GM18907 (cell line): ENCODE results near the gene DOCK11.

Source experiments
- ATAC-seq: cut with Tn5 transposase; IDR thresholded peaks from one replicate; pipeline ENCODE4 v1.9.1; 2021; ENCODE audit warnings: mild to moderate bottlenecking, moderate library complexity; ENCODE audit not compliant: unreplicated experiment

Gene DOCK11

GRCh38 chrX:118623062-118623461, 127.4 kb downstream of the DOCK11 start:
- ATAC-seq = no peak

- no peak for ATAC-seq
These were observed 130.7 kb downstream of the DOCK11 start for GRCh38 chrX:118626346-118626745.

GRCh38 chrX:118627084-118627758, 131.6 kb downstream of the DOCK11 start:
- no peak for ATAC-seq

DNA sequence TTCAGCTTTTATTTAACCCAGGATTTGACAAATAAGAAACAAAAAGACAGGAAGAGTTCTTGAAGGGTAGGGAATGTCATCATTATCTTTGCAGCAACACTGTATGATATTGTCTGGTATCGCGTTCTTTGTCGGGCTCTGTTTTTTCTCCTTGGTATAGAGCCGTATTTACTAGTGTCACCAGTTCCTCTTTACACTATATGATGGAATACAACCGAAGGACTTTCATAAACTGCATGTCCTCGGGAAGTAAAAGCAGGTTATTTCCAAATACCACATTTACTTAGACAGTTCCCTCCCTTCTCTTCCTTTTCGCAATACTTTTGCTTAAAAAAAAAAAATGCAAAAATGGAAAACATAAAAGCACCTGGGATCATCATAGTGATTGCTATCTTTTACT, 135.2 kb downstream of the DOCK11 start:
- no peak for ATAC-seq

GRCh38 chrX:118631586-118631985, 136.0 kb downstream of the DOCK11 start:
- peak; percentile 51 for ATAC-seq

- no peak for ATAC-seq
These were observed 137.2 kb downstream of the DOCK11 start for GRCh38 chrX:118632862-118633261.

DNA sequence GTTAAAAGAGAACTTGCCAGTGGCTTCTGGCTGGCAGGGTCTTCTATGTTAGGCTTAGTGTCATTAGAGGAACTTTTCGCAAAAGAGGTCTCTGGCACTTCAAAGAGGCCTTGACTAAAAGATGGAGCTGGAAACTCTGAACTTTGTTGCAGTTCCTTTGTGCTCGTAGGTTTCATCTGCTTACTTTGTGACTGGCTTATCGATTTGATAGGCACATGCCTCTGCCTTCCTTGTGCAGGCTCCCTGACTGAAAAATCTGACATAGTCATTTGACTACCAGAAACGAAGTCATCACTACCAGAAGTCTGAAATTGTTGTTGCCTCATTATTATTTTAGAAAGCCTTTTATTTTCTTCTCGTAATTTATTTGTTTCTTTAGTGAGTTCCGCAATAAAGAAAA, 137.9 kb downstream of the DOCK11 start:
- no peak for ATAC-seq

DNA sequence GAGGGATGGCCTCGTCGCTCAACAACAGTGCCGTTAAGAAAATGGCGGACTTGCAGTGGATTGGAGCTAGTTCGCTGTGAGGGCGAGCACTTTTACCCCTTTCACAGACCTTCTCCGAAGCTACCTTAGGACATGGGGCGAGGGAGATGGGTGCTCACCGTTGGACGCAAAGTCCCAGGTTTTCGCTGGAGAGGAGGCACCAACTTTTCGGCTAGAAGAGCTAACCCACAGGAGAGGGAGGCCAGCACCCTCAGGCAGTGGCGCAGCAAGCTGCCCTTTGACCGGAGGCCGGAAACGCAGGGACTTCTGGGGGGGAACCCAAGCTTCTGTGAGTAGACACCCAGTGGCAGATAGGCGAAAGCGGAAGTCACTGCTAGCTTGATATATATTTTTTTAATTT, 138.7 kb downstream of the DOCK11 start:
- no peak for ATAC-seq

DNA sequence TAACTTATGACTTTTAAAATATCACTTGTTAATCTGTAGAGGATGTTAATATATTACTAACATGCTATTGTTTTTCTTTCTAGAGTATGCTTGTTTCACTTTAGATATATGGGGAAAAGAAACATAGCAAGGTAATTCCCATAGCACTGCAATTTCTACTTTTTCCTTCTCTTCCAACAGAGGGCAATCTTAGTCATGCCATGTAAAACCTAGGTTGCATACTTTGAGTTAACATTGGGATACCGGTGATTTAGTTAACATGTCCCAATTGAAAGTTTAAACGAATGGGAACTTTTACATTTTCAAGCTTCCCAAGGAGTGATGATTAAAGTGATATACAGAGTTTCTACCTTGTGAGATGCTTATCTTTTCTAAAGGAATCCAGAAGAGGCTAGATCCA, 142.4 kb downstream of the DOCK11 start:
- ATAC-seq = no peak

GRCh38 chrX:118644378-118644777, 148.8 kb downstream of the DOCK11 start:
- no peak for ATAC-seq

DNA sequence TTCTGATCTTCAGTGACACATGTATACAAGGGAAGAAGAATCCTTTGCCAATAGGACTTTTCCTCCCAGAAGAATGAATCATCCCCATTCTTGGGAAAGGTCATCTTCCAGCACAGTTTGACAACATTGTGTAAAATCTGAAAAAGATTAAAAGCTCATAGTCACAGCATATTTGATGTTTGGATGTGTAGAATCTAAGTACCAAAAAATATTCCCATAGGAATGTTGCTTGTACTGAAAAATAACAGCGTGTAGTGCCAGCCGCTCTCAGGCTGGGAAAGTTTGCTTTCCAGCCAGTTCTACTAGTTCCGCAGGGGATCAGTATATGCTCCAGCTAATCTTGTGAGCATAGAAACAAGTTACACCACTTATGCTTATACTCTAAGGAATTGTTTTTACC, 157.1 kb downstream of the DOCK11 start:
- ATAC-seq = no peak

GRCh38 chrX:118654331-118654730, 158.7 kb downstream of the DOCK11 start:
- no peak for ATAC-seq

DNA sequence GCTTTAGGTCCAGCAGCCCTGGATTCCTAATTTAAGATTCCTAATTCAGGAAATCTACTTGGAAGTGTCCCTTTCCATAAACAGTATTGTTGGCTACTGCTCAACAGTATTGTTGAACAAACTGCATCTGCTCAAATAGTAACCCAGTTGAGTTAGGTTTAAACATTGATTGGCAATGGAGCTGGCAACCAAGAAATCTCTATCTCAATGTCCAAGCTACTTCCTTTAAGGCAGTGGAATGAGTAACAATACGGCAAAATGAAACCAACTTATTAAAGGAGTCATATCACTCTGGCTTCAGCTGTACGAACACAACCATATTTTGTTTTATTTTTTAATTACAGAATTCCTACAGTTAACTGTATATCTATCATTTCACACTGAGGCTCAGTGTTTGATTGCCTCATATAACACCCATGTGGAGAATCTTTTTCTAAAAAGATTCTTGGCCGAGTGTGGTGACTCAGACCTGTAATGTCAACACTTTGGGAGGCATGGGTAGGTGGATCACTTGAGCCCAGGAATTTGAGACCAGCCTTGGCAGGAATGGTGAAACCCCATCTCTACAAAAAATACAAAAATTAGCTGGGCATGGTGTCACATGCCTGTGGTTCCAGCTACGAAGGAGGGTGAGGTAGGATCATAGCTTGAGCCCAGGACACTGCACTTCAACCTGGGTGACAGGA, 160.1 kb downstream of the DOCK11 start:
- no peak for ATAC-seq

DNA sequence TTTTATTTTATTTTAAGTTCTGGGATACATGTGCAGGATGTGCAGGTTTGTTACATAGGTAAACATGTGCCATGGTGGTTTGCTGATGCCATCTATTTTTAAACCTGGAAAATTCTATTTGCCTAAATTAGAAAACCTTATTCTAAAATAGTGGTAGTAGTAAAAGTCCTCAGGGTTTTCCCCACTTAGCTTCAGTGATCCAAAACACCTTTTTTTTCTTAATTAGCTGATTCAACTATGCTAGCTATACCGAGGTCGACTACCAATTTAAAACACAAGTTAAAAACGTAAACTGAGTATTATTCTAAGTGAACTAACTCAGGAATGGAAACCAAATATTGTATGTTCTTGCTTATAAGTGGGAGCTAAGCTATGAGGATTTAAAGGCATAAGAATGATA, 161.8 kb downstream of the DOCK11 start:
- ATAC-seq = no peak

DNA sequence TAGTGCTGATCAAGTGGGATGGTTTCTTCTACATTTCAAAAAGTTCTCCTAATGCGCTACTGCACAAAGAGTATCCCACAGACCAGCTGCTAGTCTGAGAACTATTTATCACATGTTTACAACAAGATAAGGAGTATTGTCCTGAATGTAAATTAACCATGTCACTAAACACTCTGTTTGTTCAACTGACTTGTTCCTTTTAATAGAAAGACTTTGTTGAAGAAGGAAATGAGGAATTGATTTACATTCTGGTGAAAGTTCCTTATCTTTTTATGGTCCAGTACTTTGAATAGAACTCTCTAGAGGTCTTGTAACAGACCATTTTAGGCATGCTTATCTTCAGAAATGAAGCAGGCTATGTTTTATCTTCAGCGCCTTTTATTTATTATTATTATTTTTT, 164.5 kb downstream of the DOCK11 start:
- ATAC-seq = no peak

GRCh38 chrX:118665204-118665603, 169.6 kb downstream of the DOCK11 start:
- ATAC-seq = no peak

- no peak for ATAC-seq
These were observed 170.9 kb downstream of the DOCK11 start for GRCh38 chrX:118666521-118666920.

- ATAC-seq = no peak
These were observed 173.8 kb downstream of the DOCK11 start for GRCh38 chrX:118669435-118669834.

- no peak for ATAC-seq
These were observed 179.8 kb downstream of the DOCK11 start for GRCh38 chrX:118675326-118675965.

DNA sequence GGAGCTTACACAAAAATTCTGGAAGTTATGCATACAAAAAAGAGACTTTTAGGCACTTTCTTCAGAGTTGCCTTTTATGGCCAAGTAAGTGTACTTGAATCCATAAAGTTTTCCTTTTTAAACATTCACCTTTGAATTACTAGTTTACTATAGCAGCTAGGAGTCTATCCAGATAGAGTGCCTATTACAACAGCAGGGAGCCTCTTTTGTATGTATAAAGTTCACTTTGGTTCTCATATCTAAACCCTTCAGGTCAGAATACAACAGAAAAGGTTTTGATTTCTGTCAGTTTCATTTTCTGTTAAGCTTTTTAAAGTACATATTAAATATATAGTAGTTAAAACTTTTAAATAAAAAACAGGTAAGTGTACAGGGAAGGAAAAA, 180.3 kb downstream of the DOCK11 start:
- ATAC-seq = no peak

DNA sequence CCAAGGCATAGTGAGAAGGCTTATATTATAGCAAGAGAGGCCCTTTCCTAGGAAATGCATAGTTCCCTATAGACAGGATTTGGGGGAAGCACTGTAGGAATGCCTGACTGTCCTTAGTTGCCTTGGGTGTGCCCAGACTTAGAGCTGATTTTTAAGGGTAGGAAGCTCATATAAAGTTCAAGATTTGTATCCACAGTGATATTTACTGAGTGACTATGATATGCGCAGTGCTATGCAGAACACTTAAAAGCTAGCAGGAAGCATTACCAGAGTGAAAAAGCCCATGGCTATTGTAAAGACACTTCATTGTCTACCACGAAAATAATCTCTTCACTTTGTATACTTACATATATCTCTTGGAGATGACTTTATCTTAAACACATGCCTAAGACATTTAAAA, 181.7 kb downstream of the DOCK11 start:
- no peak for ATAC-seq

DNA sequence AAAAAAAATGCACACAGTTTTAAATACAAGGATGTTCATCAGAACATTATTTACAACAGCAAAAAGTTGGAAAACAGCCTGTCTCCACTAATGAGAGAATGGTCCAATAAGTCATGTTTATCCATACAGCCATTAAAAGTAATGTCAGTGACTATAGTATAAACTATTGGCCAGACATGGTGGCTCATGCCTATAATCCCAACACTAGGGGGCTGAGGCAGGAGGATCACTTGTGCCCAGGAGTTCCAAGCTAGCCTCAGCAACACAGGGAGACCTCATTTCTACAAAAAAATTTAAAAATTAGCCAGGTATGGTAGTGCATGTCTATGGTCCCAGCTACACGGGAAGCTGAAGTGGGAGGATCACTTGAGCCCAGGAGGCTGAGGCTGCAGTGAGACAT, 183.7 kb downstream of the DOCK11 start:
- no peak for ATAC-seq
